Renal cortical epithelial cell (primary cell): ENCODE results near the gene CD40. TPM values are rescaled to one million over a fixed set of nuclear protein-coding genes. Genes with fewer than 3 reads are reported as not detected.
A peak's percentile ranks its signal among the peaks of the same experiment; 100 is the strongest.
"Not testable (repeated sequence)": the region's sequence is repeated elsewhere in the genome, so short reads cannot be mapped to it uniquely, and the experiment has no call there.

Experiments
- DNase-seq: peaks from one replicate; pipeline ENCODE4 v3.0.0-alpha.2; 2011; ENCODE audit warnings: low read depth
- total RNA-seq: library from RNA; depleted of rRNA; stranded (reverse); fragments of >200 nt; gene quantifications from 2 replicates; pipeline ENCODE4 v1.2.3, GENCODE V29; 2014

Gene CD40
- total RNA-seq, 1 donor from 2014 or later, result 38.6 TPM

GRCh38 chr20:46093531-46093930 lies 24.6 kb upstream of the CD40 start:
- peak; percentile 53 for DNase-seq

DNA sequence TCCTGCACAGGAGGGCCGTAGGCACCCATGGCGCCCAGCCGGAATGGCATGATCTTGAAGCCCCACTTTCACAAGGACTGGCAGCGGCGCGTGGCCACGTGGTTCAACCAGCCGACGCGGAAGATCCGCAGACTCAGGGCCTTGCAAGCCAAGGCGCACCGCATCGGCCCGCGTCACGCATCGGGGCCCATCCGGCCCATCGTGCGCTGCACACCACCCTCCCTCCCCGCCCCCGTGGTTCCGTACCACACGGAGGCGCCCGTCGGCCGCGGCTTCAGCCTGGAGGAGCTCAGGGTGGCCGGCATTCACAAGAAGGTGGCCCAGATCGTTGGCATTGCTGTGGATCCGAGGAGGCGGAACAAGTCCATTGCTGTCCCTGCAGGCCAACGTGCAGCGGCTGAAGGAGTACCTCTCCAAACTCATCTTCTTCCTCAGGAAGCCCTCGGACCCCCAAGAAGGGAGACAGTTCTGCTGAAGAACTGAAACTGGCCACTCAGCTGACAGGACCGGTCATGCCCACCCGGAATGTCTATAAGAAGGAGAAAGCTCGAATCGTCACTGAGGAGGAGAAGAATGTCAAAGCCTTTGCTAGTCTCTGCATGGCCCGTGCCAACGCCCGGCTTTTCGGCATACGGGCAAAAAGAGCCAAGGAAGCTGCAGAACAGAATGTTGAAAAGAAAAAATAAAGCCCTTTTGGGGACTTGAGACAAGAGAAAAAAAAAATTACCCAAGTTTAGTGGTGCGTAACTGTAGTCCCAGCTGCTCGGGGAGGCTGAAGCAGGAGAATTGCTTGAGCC lies 18.4 kb upstream of the CD40 start:
- DNase-seq, result no peak

- DNase-seq, result not testable (repeated sequence)
Measured at GRCh38 chr20:46100444-46100843, 17.7 kb upstream of the CD40 start.

DNA sequence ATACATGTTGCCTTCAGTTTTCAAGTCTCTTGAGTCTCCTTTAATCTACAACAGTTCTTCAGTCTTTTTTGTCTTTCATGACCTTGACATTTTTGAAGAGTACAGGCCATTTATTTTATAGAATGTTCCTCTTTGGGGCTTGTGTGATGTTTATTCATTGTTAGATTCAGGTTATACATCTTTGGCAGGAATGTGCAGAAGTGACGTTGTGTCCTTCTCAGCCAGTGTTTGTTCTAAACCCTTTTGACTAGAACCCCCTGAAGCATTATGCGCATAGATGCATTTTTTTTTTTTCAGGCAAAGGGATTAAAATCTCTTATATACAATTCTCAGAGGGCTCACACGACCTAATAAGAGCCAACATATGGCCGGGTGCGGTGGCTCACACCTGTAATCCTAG lies 17.1 kb upstream of the CD40 start:
- no peak for DNase-seq

DNA sequence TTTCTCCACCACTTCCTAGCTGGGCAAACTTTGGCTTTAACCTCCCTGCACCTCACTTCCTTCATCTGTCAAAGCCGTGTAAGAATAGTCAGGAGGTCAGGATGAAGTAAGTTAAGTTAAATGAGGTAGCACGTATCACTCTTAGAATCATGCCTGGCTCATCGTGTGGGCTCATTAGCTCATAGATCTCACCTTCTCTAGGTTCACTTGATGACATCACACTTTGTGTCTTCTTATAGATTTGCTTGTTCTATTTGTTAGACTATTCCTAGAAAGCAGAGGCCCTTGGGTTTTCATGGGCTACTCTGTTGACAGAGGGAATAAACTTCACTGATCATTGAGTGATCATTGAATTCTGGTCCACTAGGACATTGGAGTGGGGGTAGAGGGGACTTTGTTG lies 16.2 kb upstream of the CD40 start:
- no peak for DNase-seq

GRCh38 chr20:46102940-46103339 lies 15.2 kb upstream of the CD40 start:
- no peak for DNase-seq

DNA sequence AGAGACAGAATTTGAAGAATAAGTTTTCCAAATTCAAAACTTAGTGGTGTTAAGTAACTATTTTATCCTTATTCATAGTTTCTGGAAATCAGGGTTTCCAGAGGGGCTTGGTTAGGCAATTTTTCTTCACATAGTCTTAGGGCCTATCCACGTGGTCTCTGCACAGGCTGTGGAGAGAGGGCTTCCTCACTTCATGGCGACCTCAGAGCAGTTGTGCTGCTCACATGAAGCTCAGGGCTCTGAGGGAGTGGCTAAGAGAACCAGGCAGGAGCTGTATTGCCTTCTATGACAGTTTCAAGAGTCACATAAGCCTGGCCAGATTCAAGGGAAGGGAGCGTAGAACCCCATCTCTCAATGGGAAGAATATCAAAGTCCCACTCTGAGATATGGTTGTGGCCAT lies 13.9 kb upstream of the CD40 start:
- no peak for DNase-seq

GRCh38 chr20:46107061-46107460 lies 11.1 kb upstream of the CD40 start:
- no peak for DNase-seq

DNA sequence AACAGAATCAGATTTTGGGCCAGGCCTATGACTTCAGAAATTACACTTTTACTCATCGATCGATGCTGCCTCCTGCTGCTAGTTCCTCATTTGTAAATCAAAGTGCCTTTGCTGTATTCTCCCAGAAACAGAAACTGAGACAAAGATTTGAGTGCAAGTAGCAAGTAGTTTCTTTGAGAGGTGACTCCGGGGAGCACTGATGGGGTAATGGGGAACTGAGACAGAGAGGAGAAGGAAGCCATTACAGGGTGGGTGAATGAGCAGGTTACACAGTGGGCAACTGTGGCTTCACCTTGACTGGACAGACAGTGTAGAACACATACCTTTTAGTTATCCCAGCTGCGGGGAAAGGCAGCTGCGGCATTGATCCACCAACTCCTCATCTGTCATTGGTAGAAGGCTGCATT lies 9.7 kb upstream of the CD40 start:
- no peak for DNase-seq

GRCh38 chr20:46108976-46109375 lies 9.1 kb upstream of the CD40 start:
- no peak for DNase-seq

GRCh38 chr20:46111028-46111835 lies 6.9 kb upstream of the CD40 start:
- DNase-seq, result no peak

DNA sequence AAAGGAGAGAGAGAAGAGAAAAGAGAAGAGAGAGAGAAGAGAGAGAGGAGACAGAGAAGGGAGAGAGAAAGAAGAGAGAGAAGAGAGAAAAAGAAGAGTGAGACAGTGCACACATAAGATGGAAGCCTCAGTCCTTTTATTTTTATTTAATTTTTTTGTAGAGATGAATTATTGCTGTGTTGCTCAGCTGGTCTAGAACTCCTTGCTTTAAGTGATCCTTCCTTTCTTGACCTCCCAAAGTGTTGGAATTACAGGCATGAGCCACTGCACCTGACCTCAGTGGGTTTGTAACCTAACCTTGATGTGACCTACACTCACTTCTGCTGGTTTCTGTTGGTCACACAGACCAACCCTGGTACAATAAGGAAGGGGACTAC lies 6.3 kb upstream of the CD40 start:
- no peak for DNase-seq

DNA sequence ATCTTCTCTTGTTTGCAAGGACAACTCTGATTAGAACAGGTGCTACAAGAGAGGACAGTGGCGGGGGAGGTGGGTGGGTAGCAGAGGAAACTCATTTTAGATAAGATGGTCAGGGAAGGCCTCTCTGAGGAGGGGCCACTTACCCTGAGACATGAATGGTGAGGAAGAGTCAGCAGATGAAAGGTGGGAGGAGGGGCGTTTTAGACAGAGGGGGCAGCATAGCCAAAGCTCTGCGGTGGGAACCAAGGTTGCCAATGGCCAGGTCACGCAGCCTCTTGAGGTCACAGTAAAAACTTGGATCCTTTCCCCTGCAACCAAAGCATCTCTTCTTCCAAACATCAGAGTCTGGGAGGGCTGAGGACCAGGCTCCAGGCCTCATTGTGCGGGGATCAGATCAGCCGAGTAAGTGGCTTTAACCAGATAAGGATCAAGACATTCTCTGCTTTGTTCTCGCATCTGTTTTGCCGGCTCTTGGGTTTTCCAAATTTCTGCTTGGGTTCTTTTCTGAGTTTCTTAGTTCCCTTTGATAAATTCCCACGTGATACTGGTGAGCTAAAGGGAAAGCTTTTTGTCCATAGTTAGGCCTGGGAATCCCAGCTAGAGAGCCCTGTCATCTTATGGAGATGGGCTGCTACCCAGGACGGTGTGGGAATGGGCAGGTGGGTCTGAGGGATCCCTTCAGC lies 5.5 kb upstream of the CD40 start:
- no peak for DNase-seq

DNA sequence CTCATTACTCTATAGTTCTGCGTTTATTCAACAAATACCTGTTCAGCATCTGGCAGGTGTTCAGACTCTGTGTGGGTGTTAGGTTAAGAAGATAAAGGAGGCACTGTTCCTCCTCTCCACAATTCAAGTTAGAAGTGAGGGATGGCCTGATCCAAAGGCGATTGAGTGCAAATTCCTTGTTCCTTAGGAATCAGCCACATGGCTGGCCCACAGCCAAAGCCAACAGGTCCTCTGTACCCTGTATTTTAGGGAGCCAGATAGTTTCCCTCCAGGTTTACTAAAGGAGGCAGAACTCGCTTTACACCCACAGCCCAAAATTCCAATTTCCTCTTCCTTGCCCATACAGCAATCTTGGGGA lies 5.0 kb upstream of the CD40 start:
- DNase-seq, result no peak

DNA sequence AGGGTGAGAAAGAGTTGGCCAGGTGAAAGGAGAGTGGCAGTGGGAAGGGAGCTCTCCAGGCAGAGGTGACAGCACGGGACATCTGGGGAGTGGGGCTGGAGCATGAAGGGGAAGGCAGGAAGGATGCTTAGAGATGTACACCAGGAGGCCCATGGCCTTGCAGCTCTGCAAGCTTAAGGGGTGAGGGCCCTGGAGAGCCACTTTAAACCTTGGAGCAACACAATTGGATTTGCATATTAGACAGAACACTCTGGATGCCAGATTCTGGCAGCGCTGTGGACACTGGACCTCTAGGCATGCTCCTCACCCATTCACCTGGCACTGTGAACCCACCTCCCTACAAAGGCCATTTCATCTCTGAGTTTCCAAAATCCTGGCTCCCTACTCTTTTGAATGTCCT lies 3.7 kb upstream of the CD40 start:
- no peak for DNase-seq

- peak; percentile 40 for DNase-seq
Measured at GRCh38 chr20:46118481-46119020, 437 bp downstream of the CD40 start.

DNA sequence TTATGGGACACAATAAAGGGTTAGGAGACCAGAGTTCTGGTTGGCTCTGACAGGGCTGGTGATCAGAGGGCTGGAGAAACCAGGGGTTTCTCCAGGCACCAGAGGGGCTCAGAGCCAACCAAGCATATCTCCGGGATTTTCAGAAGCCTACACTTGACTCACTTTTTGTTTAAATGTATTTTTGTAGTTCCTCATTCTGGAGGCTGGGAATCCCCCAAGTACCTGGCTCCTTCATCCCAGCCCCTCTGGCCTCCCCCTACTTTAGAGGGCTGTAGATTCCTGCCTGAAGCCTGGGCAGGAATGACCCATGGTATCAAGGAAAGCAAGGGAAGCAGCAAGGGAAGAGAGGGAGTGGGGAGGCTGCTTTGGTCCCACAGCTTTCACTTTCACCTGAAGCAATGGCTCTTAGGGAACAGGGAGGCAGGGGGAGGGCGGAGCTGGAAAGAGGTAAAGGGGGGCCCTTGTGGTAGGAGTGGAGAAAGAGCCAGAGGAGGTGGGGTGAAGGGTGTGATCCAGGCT lies 973 bp downstream of the CD40 start:
- peak; percentile 40 for DNase-seq

DNA sequence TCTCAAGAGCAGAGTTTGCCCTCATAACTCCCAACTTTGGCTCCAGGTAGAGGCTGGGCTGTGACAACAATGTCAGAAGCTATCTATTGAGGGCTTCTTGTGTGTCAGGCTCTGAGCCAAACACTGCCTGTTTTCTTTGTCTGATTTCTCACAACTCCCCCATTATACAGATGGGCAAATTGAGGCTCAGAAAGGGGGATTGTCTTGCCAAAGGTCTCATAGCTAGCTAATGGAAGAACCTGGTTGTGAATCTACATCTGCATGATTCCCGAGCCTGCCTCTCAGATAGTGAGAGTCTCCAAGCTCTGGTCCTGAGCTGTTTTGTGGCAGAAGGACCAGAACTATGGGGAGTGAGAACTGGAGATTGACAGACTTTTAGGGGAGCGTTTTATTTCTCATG lies 1.4 kb downstream of the CD40 start:
- no peak for DNase-seq

GRCh38 chr20:46120136-46120535 lies 2.0 kb downstream of the CD40 start:
- no peak for DNase-seq

DNA sequence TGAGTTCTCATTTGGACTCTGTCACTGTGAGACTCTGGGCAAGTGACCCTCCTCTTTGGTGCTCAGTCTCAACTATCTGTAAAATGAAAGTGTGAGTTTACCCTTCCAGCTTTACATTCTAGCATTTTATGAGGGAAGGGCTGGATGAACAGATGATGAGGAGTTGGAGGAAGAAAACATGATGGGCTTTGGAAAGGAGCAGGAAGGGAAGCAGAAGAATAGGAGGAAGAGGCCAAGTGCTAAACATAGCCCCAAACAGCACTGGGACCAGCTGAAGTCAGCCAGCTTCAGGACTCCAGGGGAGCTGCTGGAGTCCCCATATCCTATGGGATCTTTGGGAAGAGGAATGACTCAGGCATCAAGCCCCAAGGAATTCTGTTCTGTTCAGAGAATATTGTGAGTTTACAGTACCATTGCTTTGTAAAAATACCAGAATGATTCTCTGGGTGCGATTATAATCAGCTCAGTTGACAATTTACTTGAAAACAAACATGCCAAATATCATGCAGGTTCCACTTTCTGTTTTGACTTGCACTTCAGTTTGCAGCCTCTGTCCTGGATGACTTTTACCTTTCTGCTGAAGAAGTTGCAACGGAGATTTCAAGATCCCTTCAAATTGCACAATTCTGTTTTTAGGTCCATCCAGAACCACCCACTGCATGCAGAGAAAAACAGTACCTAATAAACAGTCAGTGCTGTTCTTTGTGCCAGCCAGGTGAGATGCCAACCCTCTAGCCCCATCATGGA lies 3.2 kb downstream of the CD40 start:
- no peak for DNase-seq

GRCh38 chr20:46122071-46122470 lies 4.0 kb downstream of the CD40 start:
- peak; percentile 82 for DNase-seq
